OCI-LY1 (cell line): ENCODE data around the gene RGP1.

Source experiments
- H2AFZ ChIP-seq: fragments of 200-600 bp; sonication (generic), shearing (Covaris generic); 2 replicates; pipeline ENCODE4 v1.6.0; 2014; ENCODE audit warnings: antibody characterized with exemption, mild to moderate bottlenecking, low read length
- H3F3A ChIP-seq: fragments of 200-600 bp; sonication (generic), shearing (Covaris generic); 2 replicates; pipeline ENCODE4 v1.6.0; 2014; ENCODE audit warnings: mild to moderate bottlenecking, antibody characterized with exemption, low read length, moderate library complexity; ENCODE audit not compliant: insufficient read depth
- H3K27ac ChIP-seq: fragments of 200-600 bp; sonication (generic); 2 replicates; pipeline ENCODE4 v1.5.1; 2014; ENCODE audit warnings: low read length, mixed run types, mild to moderate bottlenecking, low read depth; ENCODE audit not compliant: poor library complexity, severe bottlenecking
- H3K27me3 ChIP-seq: fragments of 200-600 bp; sonication (generic); 2 replicates; pipeline ENCODE4 v1.6.0; 2014; ENCODE audit warnings: antibody characterized with exemption, mild to moderate bottlenecking, low read length, moderate library complexity; ENCODE audit not compliant: insufficient read depth
- H3K36me3 ChIP-seq: fragments of 200-600 bp; sonication (generic); 2 replicates; pipeline ENCODE4 v1.6.1; 2014; ENCODE audit warnings: mild to moderate bottlenecking, antibody characterized with exemption, low read length, moderate library complexity, mixed read lengths; ENCODE audit not compliant: insufficient read depth
- H3K4me1 ChIP-seq: fragments of 200-600 bp; sonication (generic); 2 replicates; pipeline ENCODE4 v1.5.1; 2014; ENCODE audit warnings: mild to moderate bottlenecking, low read length, moderate library complexity; ENCODE audit not compliant: insufficient read depth, severe bottlenecking
- H3K4me2 ChIP-seq: fragments of 200-600 bp; sonication (generic), shearing (Covaris generic); 2 replicates; pipeline ENCODE4 v1.6.1; 2014; ENCODE audit warnings: low read length
- H3K4me3 ChIP-seq: fragments of 200-600 bp; sonication (generic); 2 replicates; pipeline ENCODE4 v1.5.1; 2014; ENCODE audit warnings: low read length, low read depth, mild to moderate bottlenecking, mixed read lengths; ENCODE audit not compliant: poor library complexity, severe bottlenecking
- H3K79me2 ChIP-seq: fragments of 200-600 bp; shearing (Covaris generic); 2 replicates; pipeline ENCODE4 v1.6.1; 2016; ENCODE audit warnings: mixed run types, low read length, mixed read lengths; ENCODE audit not compliant: insufficient read depth
- H3K9ac ChIP-seq: fragments of 200-600 bp; sonication (generic), shearing (Covaris generic); 2 replicates; pipeline ENCODE4 v1.6.1; 2014; ENCODE audit warnings: mild to moderate bottlenecking, low read length, mixed read lengths
- H3K9me2 ChIP-seq: fragments of 200-600 bp; sonication (generic), shearing (Covaris generic); 2 replicates; pipeline ENCODE4 v1.6.1; 2014; ENCODE audit warnings: low read depth, mild to moderate bottlenecking, low read length, mixed read lengths
- H3K9me3 ChIP-seq: fragments of 200-600 bp; shearing (Covaris generic); 2 replicates; pipeline ENCODE4 v1.6.1; 2014; ENCODE audit warnings: low read length, mixed read lengths
- H4K20me1 ChIP-seq: fragments of 200-600 bp; sonication (generic), shearing (Covaris generic); 2 replicates; pipeline ENCODE4 v1.6.0; 2016; ENCODE audit warnings: mild to moderate bottlenecking, low read length; ENCODE audit not compliant: insufficient read depth
- EZH2 ChIP-seq: fragments of 200-600 bp; sonication (generic), shearing (Covaris generic); IDR thresholded peaks from 2 replicates; pipeline ENCODE4 v1.8.0; 2017; ENCODE audit warnings: borderline replicate concordance, mixed run types, mild to moderate bottlenecking, antibody characterized with exemption, low read length, moderate library complexity, mixed read lengths
- TF ChIP-seq, protein P1 (sequence below): fragments of 200-600 bp; sonication (generic), shearing (Covaris generic); IDR thresholded peaks from 2 replicates; pipeline ENCODE4 v1.5.1; 2017; ENCODE audit warnings: mild to moderate bottlenecking, antibody characterized with exemption, low read length, moderate library complexity, mixed read lengths

Gene RGP1

DNA sequence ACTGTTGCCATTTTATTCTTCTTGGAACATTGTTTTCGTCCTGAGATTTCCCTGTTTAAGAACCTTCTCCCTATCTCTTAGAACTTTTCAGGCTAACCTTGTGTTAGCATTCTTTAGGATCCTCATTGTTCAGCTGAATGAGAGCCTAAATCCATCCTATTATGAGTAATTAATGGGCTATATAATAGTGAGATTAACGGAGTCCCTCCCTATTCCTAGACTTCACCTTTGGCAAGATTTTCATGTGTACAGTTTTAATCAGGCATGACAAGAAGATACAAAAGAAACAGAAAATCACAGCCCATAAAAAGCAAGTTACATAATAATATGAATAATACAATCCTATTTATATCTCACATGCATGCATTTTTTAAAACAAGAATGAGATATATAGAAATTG is 14.1 kb downstream of the RGP1 start:
- H3K36me3 ChIP-seq = peaks cover 8% of the 10 kb centered on the region; the same call in 1 of the 2 replicates
- peaks cover 10% of the 10 kb centered on the region for H3K4me1 ChIP-seq
- H4K20me1 ChIP-seq = no peaks in the 10 kb centered on the region
- no peak overlapping the region for H2AFZ ChIP-seq
- H3K9me3 ChIP-seq = no peaks in the 10 kb centered on the region
- H3F3A ChIP-seq = no peaks in the 10 kb centered on the region
- no peak overlapping the region for H3K9ac ChIP-seq
- H3K27ac ChIP-seq = no peak overlapping the region
- no peak for TF ChIP-seq EZH2
- TF ChIP-seq, protein P1, sequence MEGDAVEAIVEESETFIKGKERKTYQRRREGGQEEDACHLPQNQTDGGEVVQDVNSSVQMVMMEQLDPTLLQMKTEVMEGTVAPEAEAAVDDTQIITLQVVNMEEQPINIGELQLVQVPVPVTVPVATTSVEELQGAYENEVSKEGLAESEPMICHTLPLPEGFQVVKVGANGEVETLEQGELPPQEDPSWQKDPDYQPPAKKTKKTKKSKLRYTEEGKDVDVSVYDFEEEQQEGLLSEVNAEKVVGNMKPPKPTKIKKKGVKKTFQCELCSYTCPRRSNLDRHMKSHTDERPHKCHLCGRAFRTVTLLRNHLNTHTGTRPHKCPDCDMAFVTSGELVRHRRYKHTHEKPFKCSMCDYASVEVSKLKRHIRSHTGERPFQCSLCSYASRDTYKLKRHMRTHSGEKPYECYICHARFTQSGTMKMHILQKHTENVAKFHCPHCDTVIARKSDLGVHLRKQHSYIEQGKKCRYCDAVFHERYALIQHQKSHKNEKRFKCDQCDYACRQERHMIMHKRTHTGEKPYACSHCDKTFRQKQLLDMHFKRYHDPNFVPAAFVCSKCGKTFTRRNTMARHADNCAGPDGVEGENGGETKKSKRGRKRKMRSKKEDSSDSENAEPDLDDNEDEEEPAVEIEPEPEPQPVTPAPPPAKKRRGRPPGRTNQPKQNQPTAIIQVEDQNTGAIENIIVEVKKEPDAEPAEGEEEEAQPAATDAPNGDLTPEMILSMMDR = no peak
- H3K9me2 ChIP-seq = no peaks in the 10 kb centered on the region
- H3K79me2 ChIP-seq = no peaks in the 10 kb centered on the region
- no peak overlapping the region for H3K4me3 ChIP-seq
- H3K27me3 ChIP-seq = no peaks in the 10 kb centered on the region
- H3K4me2 ChIP-seq = no peak overlapping the region

DNA sequence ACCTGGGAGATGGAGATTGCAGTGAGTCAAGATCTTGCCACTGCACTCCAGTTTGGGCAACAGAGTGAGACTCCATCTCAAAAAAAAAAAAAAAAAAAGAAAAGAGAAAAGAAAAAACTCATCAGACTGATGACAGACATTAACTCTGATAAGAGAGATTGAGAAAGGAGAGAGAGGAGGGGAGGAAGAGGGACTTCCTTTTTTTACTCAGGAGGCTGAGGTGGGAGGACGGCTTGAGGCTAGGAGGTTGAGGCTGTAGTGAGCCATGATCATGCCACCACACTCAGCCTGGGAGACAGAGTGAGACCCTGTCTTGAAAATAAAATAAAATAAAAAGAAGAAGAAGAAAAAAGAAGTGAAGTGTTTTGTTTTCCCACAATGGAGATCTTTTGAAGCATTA is 14.7 kb downstream of the RGP1 start:
- H3K4me2 ChIP-seq = no peak overlapping the region
- H3K79me2 ChIP-seq = no peaks in the 10 kb centered on the region
- no peak overlapping the region for H2AFZ ChIP-seq
- H3K36me3 ChIP-seq = peaks cover 8% of the 10 kb centered on the region; the same call in 1 of the 2 replicates
- H3K4me1 ChIP-seq = peaks cover 4% of the 10 kb centered on the region
- no peaks in the 10 kb centered on the region for H4K20me1 ChIP-seq
- no peaks in the 10 kb centered on the region for H3K27me3 ChIP-seq
- H3F3A ChIP-seq = no peaks in the 10 kb centered on the region
- no peak for TF ChIP-seq EZH2
- TF ChIP-seq, protein P1 = no peak
- H3K9me3 ChIP-seq = no peaks in the 10 kb centered on the region
- H3K4me3 ChIP-seq = no peak overlapping the region
- H3K27ac ChIP-seq = no peak overlapping the region
- H3K9ac ChIP-seq = no peak overlapping the region
- no peaks in the 10 kb centered on the region for H3K9me2 ChIP-seq

DNA sequence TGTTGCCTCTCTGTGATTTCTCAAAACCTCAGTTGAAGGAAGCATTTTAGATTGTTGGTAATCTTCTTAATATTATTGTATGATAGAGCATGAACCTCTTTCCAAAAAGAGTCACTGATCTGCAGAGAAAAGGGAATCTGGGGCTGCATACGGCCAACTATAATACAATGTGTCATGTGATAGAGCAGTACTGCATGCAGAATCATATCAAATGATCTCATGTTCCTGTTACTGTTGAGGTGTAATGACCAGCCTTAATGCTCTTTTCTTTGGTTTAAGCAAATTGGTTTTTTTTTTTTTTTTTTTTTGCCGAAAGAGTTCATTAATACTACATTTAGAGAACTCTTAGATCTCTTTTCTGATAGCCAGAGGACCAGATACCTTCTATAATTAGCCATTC is 17.9 kb downstream of the RGP1 start:
- Histone ChIP-seq H3K4me3 (no peak overlapping the region), H3K9me3 (no peaks in the 10 kb centered on the region), H3K27ac (no peak overlapping the region), H3F3A (no peaks in the 10 kb centered on the region), H3K4me1 (peaks cover 15% of the 10 kb centered on the region), H3K9ac (no peak overlapping the region), H3K9me2 (no peaks in the 10 kb centered on the region), H3K79me2 (no peaks in the 10 kb centered on the region), H3K4me2 (no peak overlapping the region), H3K36me3 (peaks cover 3% of the 10 kb centered on the region; the same call in 1 of the 2 replicates), H3K27me3 (no peaks in the 10 kb centered on the region), H4K20me1 (no peaks in the 10 kb centered on the region), H2AFZ (no peak overlapping the region)
- no peak for TF ChIP-seq EZH2
- TF ChIP-seq, protein P1 = no peak
